Measurements from ENCODE around the gene CCDC82.
A peak's percentile ranks its signal among the peaks of the same experiment; 100 is the strongest.

Gene CCDC82

DNA sequence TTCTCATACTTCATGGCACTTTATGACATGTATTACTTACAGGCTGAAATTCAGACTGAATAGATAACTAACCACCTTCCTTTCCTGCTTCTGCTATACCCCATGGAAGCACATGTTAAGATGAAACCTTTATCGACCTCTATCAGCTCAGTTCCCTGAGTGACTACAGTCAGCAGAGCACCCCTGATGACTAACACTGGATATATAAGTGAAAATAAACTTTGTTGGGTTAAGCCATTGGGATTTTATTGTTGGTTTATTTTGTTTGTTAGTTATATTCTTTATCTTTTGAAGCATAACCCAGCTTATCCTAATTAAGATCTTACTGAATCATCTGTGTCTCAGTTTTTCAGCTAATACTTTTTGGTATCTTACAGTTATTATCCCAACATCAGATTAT, 23.7 kb downstream of the CCDC82 start:
- peaks cover 10% of the 10 kb centered on the region for H3K36me3 ChIP-seq (ENCODE audit: control insufficient read depth, insufficient read depth, low read length)
- DNase-seq: no peak
- H3K27me3 ChIP-seq (replicated peaks; ENCODE audit: control insufficient read depth, insufficient read depth, low read length, poor library complexity, severe bottlenecking): no peaks in the 10 kb centered on the region
- H3K4me1 ChIP-seq (ENCODE audit: control insufficient read depth, insufficient read depth, low read length, poor library complexity, severe bottlenecking): no peaks in the 10 kb centered on the region
- no peaks in the 10 kb centered on the region for H3K9me3 ChIP-seq (ENCODE audit: control insufficient read depth, low read length)
- H3K27ac ChIP-seq (ENCODE audit: insufficient read depth, low read length, poor library complexity, severe bottlenecking): no peak overlapping the region
- no peak overlapping the region for H3K4me3 ChIP-seq (ENCODE audit: insufficient read depth, low read depth, low read length, poor library complexity, severe bottlenecking)

DNA sequence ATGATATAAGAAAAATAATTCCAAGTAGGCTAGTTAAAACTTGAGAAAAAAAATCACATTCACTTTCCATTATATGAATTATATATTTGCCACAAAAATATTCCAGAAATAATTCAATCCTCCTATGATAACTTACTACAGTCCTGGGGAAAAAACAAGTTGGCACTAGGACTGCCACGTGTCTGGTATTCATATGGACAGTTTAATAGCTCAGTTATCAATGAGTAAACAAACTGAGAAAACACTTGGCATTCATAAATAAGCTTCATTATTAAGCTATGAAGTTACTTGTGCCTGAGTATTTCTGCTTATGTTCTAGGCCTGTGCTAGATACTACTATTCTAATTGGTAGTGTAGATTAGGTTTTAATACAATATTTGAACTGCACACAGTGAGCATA, 24.2 kb downstream of the CCDC82 start:
- H3K4me3 ChIP-seq (ENCODE audit: insufficient read depth, low read depth, low read length, poor library complexity, severe bottlenecking): no peak overlapping the region
- H3K4me1 ChIP-seq (ENCODE audit: control insufficient read depth, insufficient read depth, low read length, poor library complexity, severe bottlenecking): no peaks in the 10 kb centered on the region
- DNase-seq: no peak
- H3K27ac ChIP-seq (ENCODE audit: insufficient read depth, low read length, poor library complexity, severe bottlenecking): no peak overlapping the region
- H3K27me3 ChIP-seq (replicated peaks; ENCODE audit: control insufficient read depth, insufficient read depth, low read length, poor library complexity, severe bottlenecking): no peaks in the 10 kb centered on the region
- H3K9me3 ChIP-seq (ENCODE audit: control insufficient read depth, low read length): no peaks in the 10 kb centered on the region
- H3K36me3 ChIP-seq (ENCODE audit: control insufficient read depth, insufficient read depth, low read length): peaks cover 10% of the 10 kb centered on the region

DNA sequence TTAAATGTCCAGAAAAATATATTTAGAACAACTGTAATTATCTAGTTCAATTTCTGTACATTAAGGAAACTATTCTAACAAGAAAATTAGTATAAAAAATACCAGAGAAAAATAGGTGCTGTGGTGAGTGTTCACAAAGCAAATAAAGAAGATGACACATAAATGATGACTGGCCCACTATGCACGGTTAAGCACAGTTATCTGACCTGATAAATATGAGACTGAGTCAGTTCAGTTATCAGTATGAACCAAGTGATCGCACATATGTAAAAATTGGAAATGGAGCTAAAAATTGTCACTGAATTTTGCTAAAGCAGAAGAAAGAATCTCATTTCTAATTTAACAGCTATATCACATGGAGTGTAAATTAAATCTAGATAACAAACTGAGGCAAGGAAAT, 27.9 kb downstream of the CCDC82 start:
- H3K36me3 ChIP-seq (ENCODE audit: control insufficient read depth, insufficient read depth, low read length): peaks cover 23% of the 10 kb centered on the region
- no peak overlapping the region for H3K4me3 ChIP-seq (ENCODE audit: insufficient read depth, low read depth, low read length, poor library complexity, severe bottlenecking)
- no peak for DNase-seq

DNA sequence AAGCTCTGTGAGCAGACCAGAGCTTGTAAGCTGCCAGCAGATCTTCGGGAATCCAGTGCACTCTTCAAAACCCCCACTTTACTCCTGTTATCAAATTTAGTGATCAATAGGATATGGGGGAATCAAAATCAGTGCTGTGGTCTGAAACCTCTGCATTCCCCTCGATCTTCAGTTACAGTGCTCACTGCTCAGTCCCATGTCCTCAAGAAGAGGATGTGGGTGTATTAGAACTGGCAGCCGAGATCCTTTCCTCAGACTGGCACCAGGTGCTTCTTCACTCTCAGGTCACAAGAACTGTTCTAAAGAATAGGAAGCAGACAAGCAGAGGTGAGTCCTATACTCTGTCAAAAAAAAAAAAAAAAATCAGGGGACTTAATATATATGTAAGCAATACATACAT, 31.4 kb downstream of the CCDC82 start:
- H3K4me3 ChIP-seq (ENCODE audit: insufficient read depth, low read depth, low read length, poor library complexity, severe bottlenecking): no peak overlapping the region
- H3K36me3 ChIP-seq (ENCODE audit: control insufficient read depth, insufficient read depth, low read length): peaks cover 24% of the 10 kb centered on the region
- no peaks in the 10 kb centered on the region for H3K4me1 ChIP-seq (ENCODE audit: control insufficient read depth, insufficient read depth, low read length, poor library complexity, severe bottlenecking)
- H3K27me3 ChIP-seq (replicated peaks; ENCODE audit: control insufficient read depth, insufficient read depth, low read length, poor library complexity, severe bottlenecking): no peaks in the 10 kb centered on the region
- no peak overlapping the region for H3K27ac ChIP-seq (ENCODE audit: insufficient read depth, low read length, poor library complexity, severe bottlenecking)
- H3K9me3 ChIP-seq (ENCODE audit: control insufficient read depth, low read length): no peaks in the 10 kb centered on the region
- no peak for DNase-seq

More for the DNA sequence above, 27.9 kb downstream of the CCDC82 start:
- Histone ChIP-seq H3K27me3 (replicated peaks; ENCODE audit: control insufficient read depth, insufficient read depth, low read length, poor library complexity, severe bottlenecking) (no peaks in the 10 kb centered on the region), H3K27ac (ENCODE audit: insufficient read depth, low read length, poor library complexity, severe bottlenecking) (no peak overlapping the region), H3K4me1 (ENCODE audit: control insufficient read depth, insufficient read depth, low read length, poor library complexity, severe bottlenecking) (no peaks in the 10 kb centered on the region), H3K9me3 (ENCODE audit: control insufficient read depth, low read length) (no peaks in the 10 kb centered on the region)

DNA sequence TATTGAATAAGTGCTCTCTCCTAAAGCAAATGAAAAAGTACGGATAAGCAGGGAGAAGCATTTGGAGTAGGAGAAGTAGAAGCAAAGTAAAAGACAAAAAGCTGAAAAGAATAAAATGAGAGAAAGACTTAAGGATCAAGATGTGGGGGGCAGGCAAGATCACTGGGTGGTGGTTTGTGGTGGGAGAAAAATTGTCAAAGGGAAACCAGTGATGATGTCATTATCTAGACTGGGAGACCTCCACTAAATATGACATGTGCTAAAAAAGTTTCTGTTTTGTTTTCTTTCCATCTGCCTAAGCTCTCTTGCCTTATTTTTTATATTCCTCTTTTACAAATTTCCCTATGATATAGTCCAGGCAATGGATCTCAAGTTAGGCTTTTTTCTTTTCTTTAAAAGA, 31.9 kb downstream of the CCDC82 start:
- no peaks in the 10 kb centered on the region for H3K27me3 ChIP-seq (replicated peaks; ENCODE audit: control insufficient read depth, insufficient read depth, low read length, poor library complexity, severe bottlenecking)
- no peak overlapping the region for H3K27ac ChIP-seq (ENCODE audit: insufficient read depth, low read length, poor library complexity, severe bottlenecking)
- no peaks in the 10 kb centered on the region for H3K9me3 ChIP-seq (ENCODE audit: control insufficient read depth, low read length)
- no peak for DNase-seq
- peaks cover 25% of the 10 kb centered on the region for H3K36me3 ChIP-seq (ENCODE audit: control insufficient read depth, insufficient read depth, low read length)
- H3K4me3 ChIP-seq (ENCODE audit: insufficient read depth, low read depth, low read length, poor library complexity, severe bottlenecking): no peak overlapping the region
- H3K4me1 ChIP-seq (ENCODE audit: control insufficient read depth, insufficient read depth, low read length, poor library complexity, severe bottlenecking): no peaks in the 10 kb centered on the region

DNA sequence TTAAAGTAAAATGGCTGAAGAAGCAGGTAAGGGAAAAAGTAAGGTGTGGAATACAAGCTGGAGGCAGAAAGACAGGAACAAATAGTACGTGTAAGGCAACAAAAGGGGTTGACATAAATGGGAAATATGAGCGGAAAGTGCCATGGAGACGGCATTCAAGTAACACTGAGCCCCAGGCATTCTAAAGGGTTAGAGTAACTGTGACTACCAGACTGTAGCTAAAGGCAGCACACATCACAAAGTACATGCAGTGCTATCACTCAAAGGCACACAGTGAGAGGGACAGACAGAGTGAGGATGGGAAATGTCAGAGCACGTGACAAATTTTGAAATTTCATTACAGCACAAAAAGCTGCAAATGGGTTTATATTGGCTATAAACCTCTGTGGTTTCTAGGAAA, 32.9 kb downstream of the CCDC82 start:
- H3K9me3 ChIP-seq (ENCODE audit: control insufficient read depth, low read length): no peaks in the 10 kb centered on the region
- H3K4me1 ChIP-seq (ENCODE audit: control insufficient read depth, insufficient read depth, low read length, poor library complexity, severe bottlenecking): no peaks in the 10 kb centered on the region
- DNase-seq: no peak
- no peaks in the 10 kb centered on the region for H3K27me3 ChIP-seq (replicated peaks; ENCODE audit: control insufficient read depth, insufficient read depth, low read length, poor library complexity, severe bottlenecking)
- H3K4me3 ChIP-seq (ENCODE audit: insufficient read depth, low read depth, low read length, poor library complexity, severe bottlenecking): no peak overlapping the region
- peaks cover 25% of the 10 kb centered on the region for H3K36me3 ChIP-seq (ENCODE audit: control insufficient read depth, insufficient read depth, low read length)
- H3K27ac ChIP-seq (ENCODE audit: insufficient read depth, low read length, poor library complexity, severe bottlenecking): no peak overlapping the region

DNA sequence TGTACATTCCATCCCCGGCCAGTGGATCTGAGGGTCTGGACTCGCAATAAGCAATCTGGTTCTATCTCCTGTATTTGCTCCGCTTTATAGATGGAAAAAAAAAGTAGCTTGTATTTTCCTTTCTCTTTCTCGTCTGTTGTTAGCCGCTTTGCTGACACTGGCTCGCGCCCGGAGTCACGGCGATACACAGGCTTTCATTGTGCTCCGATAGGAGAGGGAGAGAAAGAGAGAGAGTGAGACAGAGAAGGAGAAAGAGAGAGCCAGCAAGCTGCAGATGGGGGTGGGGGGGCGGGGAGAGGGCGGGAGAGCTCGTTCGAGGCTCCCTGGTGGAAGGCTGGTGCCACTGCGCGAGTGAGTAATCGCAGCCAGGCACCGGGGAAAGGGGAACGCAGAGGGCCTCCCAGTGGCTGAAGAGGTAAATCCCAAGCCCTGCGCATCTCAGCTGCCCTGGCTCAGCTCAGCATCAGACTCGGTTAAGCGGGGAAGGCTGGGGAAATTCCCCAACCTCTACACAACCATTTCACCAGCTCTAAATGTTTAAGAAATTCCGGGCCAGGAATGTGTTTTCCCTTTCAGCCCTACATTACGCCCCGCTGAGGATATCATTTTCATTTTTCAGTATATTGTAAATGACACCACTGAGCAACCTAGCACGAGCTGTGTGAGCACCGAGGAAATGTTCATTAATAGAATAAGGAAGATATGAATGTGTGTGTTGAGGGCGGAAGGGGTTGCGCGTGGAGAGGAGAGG, 46.6 kb downstream of the CCDC82 start, which contains the start of gene MAML2:
Gene MAML2, minus strand, starts transcription at position 235 of the 751 bp plus-strand sequence. CDS start 1,300 bp downstream, outside the sequence.
- peaks cover 22% of the 10 kb centered on the region for H3K4me1 ChIP-seq (ENCODE audit: control insufficient read depth, insufficient read depth, low read length, poor library complexity, severe bottlenecking)
- peak; percentile 83 to 88 (median 87) for DNase-seq
- H3K27ac ChIP-seq (ENCODE audit: insufficient read depth, low read length, poor library complexity, severe bottlenecking): peak within 1 kb of the TSS; percentile 83
- no peaks in the 10 kb centered on the region for H3K9me3 ChIP-seq (ENCODE audit: control insufficient read depth, low read length)
- H3K27me3 ChIP-seq (replicated peaks; ENCODE audit: control insufficient read depth, insufficient read depth, low read length, poor library complexity, severe bottlenecking): no peaks in the 10 kb centered on the region
- H3K36me3 ChIP-seq (ENCODE audit: control insufficient read depth, insufficient read depth, low read length): no peaks in the 10 kb centered on the region
- peak within 1 kb of the TSS; percentile 74 for H3K4me3 ChIP-seq (ENCODE audit: insufficient read depth, low read depth, low read length, poor library complexity, severe bottlenecking)

DNA sequence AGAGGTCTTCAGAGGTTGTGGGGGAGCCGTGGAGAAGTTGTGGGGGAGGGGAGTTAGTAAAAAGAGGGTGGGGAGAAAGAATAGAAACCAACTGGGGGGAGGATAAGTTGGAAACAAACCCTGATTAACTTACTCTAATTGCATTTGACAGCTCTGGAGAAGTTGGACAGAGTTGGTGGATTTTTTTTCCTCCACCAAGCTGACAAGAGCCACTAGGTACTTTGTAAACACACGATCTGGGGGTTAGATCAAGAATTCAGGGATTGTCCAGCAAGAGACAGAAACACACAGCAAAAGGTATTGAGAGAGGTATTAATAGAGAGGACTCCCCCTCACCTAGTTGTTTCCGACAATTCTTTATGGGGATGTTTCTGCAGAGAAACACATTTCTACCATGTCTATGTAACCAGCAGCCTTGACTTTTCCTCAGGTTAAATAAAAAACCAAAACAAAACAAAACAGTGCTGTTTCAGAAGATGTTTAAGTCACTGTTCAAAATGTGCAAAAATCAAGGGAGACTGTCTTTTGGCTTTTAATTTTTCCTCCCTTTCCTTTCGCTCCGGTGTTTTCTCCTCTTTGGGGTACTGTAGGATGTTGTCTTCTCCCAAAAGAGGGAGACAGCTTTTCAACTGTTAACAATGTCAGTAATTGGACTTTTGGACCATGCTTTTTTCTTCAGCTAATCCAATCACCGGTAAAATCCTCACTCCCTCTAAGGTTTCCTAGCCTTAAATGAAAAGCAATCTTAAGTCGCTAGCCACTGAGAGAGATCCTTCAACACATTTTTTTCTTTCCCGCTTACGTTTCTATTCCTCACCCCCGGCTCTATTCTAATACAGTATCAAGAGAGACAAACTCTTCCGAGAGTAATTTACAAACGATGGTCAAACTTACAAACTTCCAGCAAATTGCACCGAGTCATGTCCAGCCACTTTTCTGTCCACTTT, 47.4 kb downstream of the CCDC82 start:
- Histone ChIP-seq H3K4me1 (ENCODE audit: control insufficient read depth, insufficient read depth, low read length, poor library complexity, severe bottlenecking) (peaks cover 31% of the 10 kb centered on the region), H3K27me3 (replicated peaks; ENCODE audit: control insufficient read depth, insufficient read depth, low read length, poor library complexity, severe bottlenecking) (no peaks in the 10 kb centered on the region), H3K9me3 (ENCODE audit: control insufficient read depth, low read length) (no peaks in the 10 kb centered on the region), H3K4me3 (ENCODE audit: insufficient read depth, low read depth, low read length, poor library complexity, severe bottlenecking) (peak overlapping the region; percentile 74), H3K36me3 (ENCODE audit: control insufficient read depth, insufficient read depth, low read length) (no peaks in the 10 kb centered on the region), H3K27ac (ENCODE audit: insufficient read depth, low read length, poor library complexity, severe bottlenecking) (peak overlapping the region; percentile 83)
- no peak for DNase-seq

DNA sequence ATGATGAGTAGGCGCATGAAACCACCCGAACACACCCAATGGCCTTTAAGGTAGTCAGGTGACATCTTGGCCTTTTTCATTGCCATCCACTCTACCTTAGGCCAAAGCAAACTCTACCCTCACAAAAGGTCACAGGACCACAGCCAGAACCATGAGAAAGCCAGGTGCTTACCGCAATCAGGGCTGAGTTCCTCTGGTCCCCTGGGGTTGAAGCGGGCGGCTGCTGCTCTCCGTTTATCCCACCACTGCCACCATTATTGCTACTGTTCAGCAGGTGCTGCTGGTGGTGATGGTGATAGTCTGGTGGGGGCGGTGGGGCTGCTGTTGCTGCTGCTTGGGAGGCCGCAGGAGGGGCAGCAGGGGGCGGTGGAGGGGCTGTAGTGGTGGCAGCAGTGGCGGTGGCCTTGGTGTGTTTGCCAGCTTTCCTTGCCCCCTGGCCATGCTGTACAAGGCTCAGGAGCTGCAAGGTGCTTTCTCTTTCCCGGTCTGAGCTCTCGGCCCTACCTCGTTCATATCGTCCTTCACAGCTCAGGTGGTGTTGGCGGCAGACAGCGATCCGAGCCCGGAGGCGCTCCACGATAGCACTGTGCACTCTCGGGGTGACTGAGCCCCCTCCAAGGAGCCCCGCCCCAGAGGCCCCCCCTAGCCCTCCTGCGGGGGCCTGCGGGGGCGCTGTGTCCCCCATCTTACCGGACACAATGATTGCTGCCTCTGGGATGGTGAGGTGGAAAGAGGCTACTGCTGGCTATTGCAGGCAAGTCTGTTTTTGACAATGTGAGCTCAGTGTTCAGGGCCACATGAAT, 48.3 kb downstream of the CCDC82 start:
- Histone ChIP-seq H3K9me3 (ENCODE audit: control insufficient read depth, low read length) (no peaks in the 10 kb centered on the region), H3K4me3 (ENCODE audit: insufficient read depth, low read depth, low read length, poor library complexity, severe bottlenecking) (peak overlapping the region; percentile 74), H3K36me3 (ENCODE audit: control insufficient read depth, insufficient read depth, low read length) (no peaks in the 10 kb centered on the region), H3K4me1 (ENCODE audit: control insufficient read depth, insufficient read depth, low read length, poor library complexity, severe bottlenecking) (peaks cover 32% of the 10 kb centered on the region), H3K27me3 (replicated peaks; ENCODE audit: control insufficient read depth, insufficient read depth, low read length, poor library complexity, severe bottlenecking) (no peaks in the 10 kb centered on the region), H3K27ac (ENCODE audit: insufficient read depth, low read length, poor library complexity, severe bottlenecking) (peak overlapping the region; percentile 83)
- peak; percentile 52 to 64 (median 60) for DNase-seq

All from effector memory CD4-positive, alpha-beta T cell (primary cell).